Suprapubic skin (tissue), 4 donors: ENCODE results near the gene LRRC47. TPM values are rescaled to one million over a fixed set of nuclear protein-coding genes. Genes with fewer than 3 reads are reported as not detected.

Experiments
- DNase-seq, 2 donors: peaks; one replicate each; pipeline ENCODE4 v3.0.0-alpha.2; 2019; ENCODE audit warnings: low spot score in 2 of 2
- H3K27ac ChIP-seq: fragments of 200-600 bp; sonication (generic); one replicate; pipeline ENCODE4 v1.5.1; 2019
- H3K27me3 ChIP-seq: fragments of 200-600 bp; sonication (generic); one replicate; pipeline ENCODE4 v1.5.1; 2019
- H3K36me3 ChIP-seq: fragments of 200-600 bp; sonication (generic); one replicate; pipeline ENCODE4 v1.5.1; 2019
- H3K4me1 ChIP-seq: fragments of 200-600 bp; sonication (generic); one replicate; pipeline ENCODE4 v1.5.1; 2019
- H3K4me3 ChIP-seq: fragments of 200-600 bp; sonication (generic); one replicate; pipeline ENCODE4 v1.5.1; 2019; ENCODE audit warnings: mild to moderate bottlenecking
- H3K9me3 ChIP-seq: fragments of 200-600 bp; sonication (generic); one replicate; pipeline ENCODE4 v1.5.1; 2019
- CTCF ChIP-seq, 2 donors: fragments of 200-600 bp in 1 of 2; fragments of 450-650 bp in 1 of 2; sonication (generic) in 1 of 2; IDR thresholded peaks; one replicate each; pipeline ENCODE4 v1.5.1; 2016 to 2019; ENCODE audit warnings: antibody characterized with exemption in 2 of 2, mild to moderate bottlenecking in 1 of 2, moderate library complexity in 1 of 2
- EP300 ChIP-seq: sonication (generic); formaldehyde crosslinking; IDR thresholded peaks from one replicate; pipeline ENCODE4 v1.6.1; 2017; ENCODE audit warnings: antibody characterized with exemption
- POLR2A ChIP-seq, 2 donors: fragments of 450-650 bp; IDR thresholded peaks; one replicate each; pipeline ENCODE4 v1.6.1; 2017; ENCODE audit warnings: antibody characterized with exemption in 2 of 2, mild to moderate bottlenecking in 2 of 2, moderate library complexity in 2 of 2
- POLR2AphosphoS5 ChIP-seq, 3 donors: sonication (generic); formaldehyde crosslinking; IDR thresholded peaks; one replicate each; pipeline ENCODE4 v1.6.1; 2017; ENCODE audit warnings: antibody characterized with exemption in 3 of 3
- WGBS: methylation state at CpG from one replicate; pipeline ENCODE4 v1.1.5; 2018; 5-methylcytosine and 5-hydroxymethylcytosine counted together
- total RNA-seq, 4 donors: library from RNA; depleted of rRNA; stranded (reverse); fragments of >200 nt; gene quantifications; one replicate each; pipeline ENCODE4 v1.1.0, GENCODE V29; 2016

LRRC47 gene
- total RNA-seq, 4 donors from 2014 or later, result 36.4 to 53.0 (median 41.4) TPM

DNA sequence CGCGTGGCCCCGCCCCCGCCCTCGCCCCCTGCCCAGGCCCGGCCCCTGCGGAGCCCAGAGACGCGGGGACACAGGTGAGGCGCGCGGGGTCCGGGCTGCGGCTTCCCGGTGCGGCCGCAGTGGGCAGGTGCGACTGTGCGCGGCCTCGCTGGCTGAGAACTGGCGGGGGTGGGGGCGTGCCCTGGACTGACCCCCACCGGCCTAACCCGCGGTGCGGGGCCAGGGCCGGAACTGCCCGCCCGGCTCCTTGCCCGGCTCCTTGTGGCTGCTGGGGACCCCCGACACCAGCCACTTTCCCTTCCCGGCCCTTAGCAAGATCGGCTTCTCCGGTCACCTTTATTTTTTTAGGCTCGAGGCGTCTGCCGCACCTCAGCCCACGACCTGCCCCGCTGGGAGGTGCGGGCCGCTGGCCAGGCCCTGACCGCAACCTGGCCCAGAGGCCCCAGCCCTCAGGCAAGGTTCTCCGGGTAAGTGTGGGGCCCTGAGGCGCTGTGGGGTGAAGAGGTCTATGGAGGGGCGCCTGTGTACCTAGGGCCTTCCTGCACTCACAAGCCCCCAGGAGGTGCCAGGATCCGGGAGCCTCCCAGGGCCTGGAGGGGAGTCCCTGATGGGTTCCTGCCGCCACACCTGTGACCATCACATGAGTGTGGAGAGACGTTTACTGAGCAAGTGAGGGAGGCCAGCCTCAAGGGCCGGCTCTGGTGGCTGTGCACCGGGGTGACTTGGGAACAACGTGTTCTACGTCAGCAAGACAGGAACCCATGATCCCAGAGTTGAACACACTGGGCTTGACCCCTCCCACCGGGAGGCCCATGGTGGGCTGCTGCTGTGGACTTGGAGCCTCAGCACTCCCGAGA lies 23.4 kb downstream of the LRRC47 start, which contains the start of gene SMIM1:
TSS of gene SMIM1 (plus strand) at position 35 of the 857 bp plus-strand sequence. CDS start 2,625 bp downstream, outside the sequence.
- Histone ChIP-seq H3K4me3 (peak within 1 kb of the TSS; percentile 63), H3K9me3 (no peaks in the 10 kb centered on the region), H3K4me1 (peaks cover 46% of the 10 kb centered on the region), H3K27ac (peak within 1 kb of the TSS; percentile 68), H3K27me3 (peaks cover 15% of the 10 kb centered on the region), H3K36me3 (no peaks in the 10 kb centered on the region)
- 21% methylated on average over 29 of the region's 55 CpGs for WGBS
- peak in 1 of 2 donors; percentile 81 for DNase-seq
- TF ChIP-seq POLR2A (IDR thresholded peaks at IDR 0.05) (no peak), EP300 (no peak), POLR2AphosphoS5 (IDR thresholded peaks at IDR 0.05) (no peak), CTCF (IDR thresholded peaks at IDR 0.05) (no peak)

- H3K4me1 ChIP-seq, result peaks cover 46% of the 10 kb centered on the region
- WGBS, result 0% methylated on average over 9 of the region's 61 CpGs
Measured at GRCh38 chr1:3772027-3772714, 24.1 kb downstream of the LRRC47 start.

DNA sequence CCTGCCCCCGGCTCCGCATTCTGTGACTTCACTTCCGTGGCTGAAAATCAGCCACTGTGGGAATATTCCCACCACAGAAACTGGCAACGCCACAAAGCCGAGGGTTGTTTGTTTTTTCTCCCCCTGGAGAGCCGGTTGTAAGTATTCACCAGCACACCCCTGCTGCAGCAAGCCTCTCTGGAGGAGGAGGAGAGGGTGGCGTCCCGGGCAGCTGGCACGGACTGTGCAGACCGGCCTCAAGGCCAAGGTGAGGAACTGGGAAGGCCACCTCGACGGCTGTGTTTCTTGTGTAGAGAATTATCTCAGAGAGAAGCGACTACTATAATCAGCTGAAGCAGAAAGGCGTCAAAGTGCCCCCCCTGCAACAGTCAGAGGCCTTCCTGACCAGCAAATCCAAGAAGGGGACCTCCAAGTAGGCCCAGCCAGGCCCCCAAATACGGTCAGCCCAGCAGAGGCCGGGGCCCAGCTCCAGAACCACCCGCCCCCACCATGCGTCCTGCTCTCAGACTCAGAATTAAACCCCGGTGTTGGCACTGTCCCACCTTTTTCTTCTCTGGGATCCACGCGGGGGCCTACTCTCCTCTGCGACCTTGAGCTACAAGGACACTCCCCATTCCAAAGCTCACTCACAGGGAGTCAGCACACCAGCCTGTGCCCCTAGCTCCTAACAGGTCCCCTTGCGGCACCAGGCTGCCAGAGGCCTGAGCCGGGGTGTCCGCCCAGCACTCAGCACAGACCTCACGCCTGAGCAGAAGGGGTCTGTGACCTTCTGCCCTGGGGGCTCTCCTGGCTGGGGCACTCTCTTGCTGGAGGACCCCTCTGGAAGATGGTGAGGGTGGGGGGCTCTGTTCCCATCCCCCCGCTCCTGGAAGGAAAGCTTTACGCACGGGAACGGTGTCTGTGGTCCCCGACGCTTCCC lies 24.9 kb downstream of the LRRC47 start:
- 65% methylated on average over 26 of the region's 32 CpGs for WGBS
- Histone ChIP-seq H3K27ac (no peak overlapping the region), H3K36me3 (no peaks in the 10 kb centered on the region), H3K4me1 (peaks cover 45% of the 10 kb centered on the region), H3K4me3 (peak overlapping the region; percentile 63), H3K9me3 (no peaks in the 10 kb centered on the region), H3K27me3 (peaks cover 26% of the 10 kb centered on the region)
- peak; percentile 64 to 78 for DNase-seq
- TF ChIP-seq EP300 (no peak), CTCF (IDR thresholded peaks at IDR 0.05) (no peak), POLR2AphosphoS5 (IDR thresholded peaks at IDR 0.05) (no peak), POLR2A (IDR thresholded peaks at IDR 0.05) (no peak)

More at GRCh38 chr1:3772027-3772714, 24.1 kb downstream of the LRRC47 start:
- Histone ChIP-seq H3K4me3 (peak overlapping the region; percentile 63), H3K36me3 (no peaks in the 10 kb centered on the region), H3K27ac (peak overlapping the region; percentile 68), H3K9me3 (no peaks in the 10 kb centered on the region), H3K27me3 (peaks cover 21% of the 10 kb centered on the region)
- peak; percentile 94 to 95 for DNase-seq
- TF ChIP-seq POLR2A (IDR thresholded peaks at IDR 0.05) (no peak), POLR2AphosphoS5 (IDR thresholded peaks at IDR 0.05) (no peak), EP300 (no peak), CTCF (IDR thresholded peaks at IDR 0.05) (no peak)

DNA sequence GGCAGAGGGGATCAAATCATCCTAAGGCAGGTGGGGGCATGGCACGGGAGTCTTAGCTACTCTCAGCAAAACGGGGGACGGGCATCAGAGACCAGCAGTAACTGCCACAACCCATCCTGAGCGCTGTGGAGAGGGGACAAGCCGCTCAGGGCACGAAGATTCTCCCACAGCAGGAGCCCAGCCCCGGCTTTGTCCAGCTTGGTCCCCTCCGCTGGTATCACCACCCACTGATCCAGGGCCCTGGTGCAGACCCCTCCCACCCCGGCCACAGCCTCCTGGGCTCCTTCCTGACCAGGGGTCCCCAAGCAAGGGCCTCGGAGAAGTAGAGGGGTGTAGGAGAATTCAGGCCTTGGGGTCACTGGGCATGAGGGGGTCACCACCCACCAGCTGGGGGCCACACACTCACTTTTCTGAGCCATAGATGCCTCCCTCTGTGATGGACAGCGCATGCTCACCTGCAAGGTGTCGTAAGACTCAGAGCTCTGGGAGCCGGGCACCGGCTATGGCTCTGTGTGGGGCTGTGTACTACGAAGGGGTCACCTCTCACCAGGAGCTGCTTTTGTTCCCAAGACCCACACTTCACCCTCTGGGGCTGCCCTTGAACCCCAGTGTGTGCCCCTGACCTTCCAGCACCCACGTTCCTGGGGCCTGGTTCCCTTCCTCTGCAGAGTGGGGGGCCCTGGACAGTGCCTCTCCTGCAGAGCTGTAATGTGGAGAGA lies 26.1 kb downstream of the LRRC47 start:
- H3K36me3 ChIP-seq, result no peaks in the 10 kb centered on the region
- peaks cover 31% of the 10 kb centered on the region for H3K27me3 ChIP-seq
- peaks cover 34% of the 10 kb centered on the region for H3K4me1 ChIP-seq
- no peaks in the 10 kb centered on the region for H3K9me3 ChIP-seq
- no peak overlapping the region for H3K27ac ChIP-seq
- H3K4me3 ChIP-seq, result no peak overlapping the region
- no peak for TF ChIP-seq CTCF (IDR thresholded peaks at IDR 0.05)
- peak; percentile 63 to 76 for DNase-seq
- 90% methylated on average over 9 of the region's 16 CpGs for WGBS
